ENCODE results near the gene PAH. TPM values are rescaled to one million over a fixed set of nuclear protein-coding genes. Genes with fewer than 3 reads are reported as not detected.

Gene PAH
- total and polyA plus RNA-seq, 2 experiments from 2014 or later, result not detected

DNA sequence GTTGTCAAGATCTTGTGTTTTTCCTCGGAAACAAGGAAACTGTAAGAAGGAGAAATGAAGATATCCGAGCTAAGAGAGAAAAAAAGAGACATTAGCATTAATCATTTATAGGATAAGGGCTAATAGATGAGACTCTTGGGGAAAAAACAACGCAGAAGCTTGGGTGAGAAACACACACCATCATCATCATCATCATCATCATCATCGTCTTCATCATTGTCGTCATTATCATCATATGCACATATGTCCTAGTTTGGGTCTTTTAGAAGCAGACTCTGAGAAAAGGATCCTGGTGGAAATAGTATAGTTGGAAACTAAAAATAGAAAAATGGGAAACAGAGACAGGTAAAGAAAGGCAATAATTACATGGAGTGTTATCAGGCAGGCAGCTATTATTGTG is 95.9 kb downstream of the PAH start:
- in situ Hi-C loops (cut with MboI), result no loop called here
- Histone ChIP-seq H4K20me1 (ENCODE audit: insufficient read depth) (no peaks in the 10 kb centered on the region), H3K27ac (no peak overlapping the region), H3K4me2 (ENCODE audit: unreplicated experiment) (no peak overlapping the region), H3K27me3 (replicated peaks; ENCODE audit: insufficient read depth) (no peaks in the 10 kb centered on the region), H3K9me2 (ENCODE audit: insufficient read depth) (no peaks in the 10 kb centered on the region), H3K9ac (no peak overlapping the region), H3K79me2 (ENCODE audit: insufficient read depth) (no peaks in the 10 kb centered on the region), H3K4me1 (ENCODE audit: insufficient read depth) (no peaks in the 10 kb centered on the region), H3F3A (ENCODE audit: insufficient read depth) (no peaks in the 10 kb centered on the region), H2AFZ (no peak overlapping the region), H3K36me3 (ENCODE audit: low read depth) (no peaks in the 10 kb centered on the region), H3K4me3 (no peak overlapping the region), H3K9me3 (ENCODE audit: low read depth) (no peaks in the 10 kb centered on the region)
- WGBS, 2 experiments (ENCODE audit: low coverage in 1 of 2, low lambda C conversion rate in 2 of 2, missing lambda C conversion rate in 2 of 2), result 14 to 21% methylated on average over 5 of the region's 5 CpGs
- no peak for TF ChIP-seq EZH2phosphoT487 (IDR thresholded peaks at IDR 0.05; ENCODE audit: insufficient read depth, low read depth)
- TF ChIP-seq EZH2 (IDR thresholded peaks at IDR 0.05; ENCODE audit: insufficient read depth, poor library complexity, severe bottlenecking), result no peak
- DNase-seq, result no peak

DNA sequence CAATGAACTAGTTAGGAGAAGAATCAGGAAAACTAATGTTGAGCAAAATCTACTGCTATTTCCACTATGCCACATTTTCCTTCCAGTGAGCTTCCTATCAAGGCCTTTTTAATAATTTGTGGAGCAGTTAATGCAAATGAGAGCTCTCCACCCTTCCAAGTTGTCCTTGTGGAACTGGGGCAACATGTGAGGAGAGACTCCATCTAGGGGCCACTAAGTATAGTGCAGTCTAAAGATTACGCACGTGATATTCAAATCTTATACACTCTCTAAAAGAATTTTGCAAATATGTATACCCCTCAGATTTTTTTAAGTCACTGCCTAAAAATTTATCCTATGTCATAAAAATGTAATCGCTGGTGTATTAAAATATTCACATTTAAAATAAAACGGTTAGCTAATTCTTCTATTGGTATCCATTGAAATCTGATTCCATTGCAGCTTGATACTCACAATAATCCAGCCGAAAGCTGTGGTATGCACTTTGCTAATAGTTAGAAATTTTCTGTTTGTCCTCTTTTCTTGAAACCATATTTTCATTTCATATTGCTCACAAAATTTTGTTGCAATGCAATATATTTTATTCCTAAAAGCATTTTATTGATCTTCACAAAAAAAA is 100.1 kb downstream of the PAH start:
- no peak overlapping the region for H3K4me3 ChIP-seq
- no peak overlapping the region for H3K27ac ChIP-seq
- no peak overlapping the region for H3K9ac ChIP-seq
- no peaks in the 10 kb centered on the region for H3F3A ChIP-seq (ENCODE audit: insufficient read depth)
- in situ Hi-C loops (cut with MboI), result no loop called here
- H2AFZ ChIP-seq, result no peak overlapping the region
- H3K79me2 ChIP-seq (ENCODE audit: insufficient read depth), result no peaks in the 10 kb centered on the region
- no peaks in the 10 kb centered on the region for H3K9me3 ChIP-seq (ENCODE audit: low read depth)
- no peak overlapping the region for H3K4me2 ChIP-seq (ENCODE audit: unreplicated experiment)
- DNase-seq, result peak; percentile 74
- H3K36me3 ChIP-seq (ENCODE audit: low read depth), result no peaks in the 10 kb centered on the region
- no peaks in the 10 kb centered on the region for H4K20me1 ChIP-seq (ENCODE audit: insufficient read depth)
- no peaks in the 10 kb centered on the region for H3K27me3 ChIP-seq (replicated peaks; ENCODE audit: insufficient read depth)
- no peak for TF ChIP-seq EZH2 (IDR thresholded peaks at IDR 0.05; ENCODE audit: insufficient read depth, poor library complexity, severe bottlenecking)
- TF ChIP-seq EZH2phosphoT487 (IDR thresholded peaks at IDR 0.05; ENCODE audit: insufficient read depth, low read depth), result no peak
- 2% methylated on average over 5 of the region's 5 CpGs for WGBS, 2 experiments (ENCODE audit: low coverage in 1 of 2, low lambda C conversion rate in 2 of 2, missing lambda C conversion rate in 2 of 2)
- no peaks in the 10 kb centered on the region for H3K9me2 ChIP-seq (ENCODE audit: insufficient read depth)
- no peaks in the 10 kb centered on the region for H3K4me1 ChIP-seq (ENCODE audit: insufficient read depth)

DNA sequence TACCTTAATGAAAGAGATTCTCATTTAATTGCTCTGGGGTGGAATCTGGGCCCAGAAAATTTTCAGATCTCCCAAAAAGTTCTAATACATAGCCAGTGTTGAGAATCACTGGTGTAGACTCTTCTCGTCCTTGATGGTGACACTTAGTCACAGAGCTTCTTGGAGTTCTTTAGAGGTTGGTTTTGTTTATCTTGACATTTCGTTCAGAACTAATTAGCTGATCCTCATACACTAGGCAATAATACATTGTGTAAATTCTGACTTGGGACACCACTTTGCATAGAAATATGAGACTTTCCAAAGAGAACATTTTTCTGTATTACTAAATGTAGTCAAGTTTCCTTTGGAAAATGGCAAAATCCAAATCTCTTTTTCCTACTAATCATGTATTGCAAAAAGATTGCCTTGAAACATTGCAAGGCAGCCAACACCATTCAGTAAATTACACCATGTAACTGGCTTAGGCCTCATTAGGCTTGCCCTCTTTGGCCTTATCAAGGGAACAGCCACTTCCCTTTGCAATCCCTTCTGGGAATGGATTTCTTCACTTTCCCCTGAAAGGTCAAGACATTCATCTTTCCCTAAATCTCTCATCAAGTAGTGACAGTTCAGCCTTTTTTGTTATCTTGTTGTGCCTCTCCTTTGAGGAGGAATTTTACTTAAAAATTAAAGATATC is 102.2 kb downstream of the PAH start:
- H2AFZ ChIP-seq, result no peak overlapping the region
- DNase-seq, result no peak
- H3K9ac ChIP-seq, result no peak overlapping the region
- H3F3A ChIP-seq (ENCODE audit: insufficient read depth), result no peaks in the 10 kb centered on the region
- H3K79me2 ChIP-seq (ENCODE audit: insufficient read depth), result no peaks in the 10 kb centered on the region
- no peaks in the 10 kb centered on the region for H3K9me3 ChIP-seq (ENCODE audit: low read depth)
- H3K4me1 ChIP-seq (ENCODE audit: insufficient read depth), result no peaks in the 10 kb centered on the region
- no peaks in the 10 kb centered on the region for H4K20me1 ChIP-seq (ENCODE audit: insufficient read depth)
- H3K27me3 ChIP-seq (replicated peaks; ENCODE audit: insufficient read depth), result no peaks in the 10 kb centered on the region
- no peaks in the 10 kb centered on the region for H3K9me2 ChIP-seq (ENCODE audit: insufficient read depth)
- no peak overlapping the region for H3K4me3 ChIP-seq
- no peak for TF ChIP-seq EZH2phosphoT487 (IDR thresholded peaks at IDR 0.05; ENCODE audit: insufficient read depth, low read depth)
- TF ChIP-seq EZH2 (IDR thresholded peaks at IDR 0.05; ENCODE audit: insufficient read depth, poor library complexity, severe bottlenecking), result no peak
- no peaks in the 10 kb centered on the region for H3K36me3 ChIP-seq (ENCODE audit: low read depth)
- in situ Hi-C loops (cut with MboI), result no loop called here
- WGBS, 2 experiments (ENCODE audit: low coverage in 1 of 2, low lambda C conversion rate in 2 of 2, missing lambda C conversion rate in 2 of 2), result 26 to 42% methylated on average over 2 of the region's 2 CpGs
- no peak overlapping the region for H3K4me2 ChIP-seq (ENCODE audit: unreplicated experiment)
- H3K27ac ChIP-seq, result no peak overlapping the region

DNA sequence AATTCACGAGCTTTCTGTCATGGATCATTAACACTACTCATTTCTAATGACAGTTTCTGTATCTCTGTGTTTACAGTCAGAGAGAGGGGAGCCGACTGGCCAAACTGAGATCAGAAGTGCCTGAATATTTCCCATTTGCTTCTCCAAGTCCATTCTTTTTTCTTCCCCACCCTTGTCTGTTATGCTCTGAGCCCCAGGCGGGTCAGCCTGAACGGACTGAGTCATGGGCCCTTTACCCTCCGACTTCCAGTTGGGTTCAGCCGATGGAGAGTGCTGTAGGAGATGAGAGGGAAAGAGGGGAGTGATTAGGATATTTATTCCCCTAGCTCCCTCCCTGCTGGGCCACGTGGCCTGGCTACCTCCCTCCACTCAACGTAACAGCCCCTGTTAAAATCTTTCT is 104.7 kb downstream of the PAH start:
- DNase-seq, result no peak
- TF ChIP-seq EZH2 (IDR thresholded peaks at IDR 0.05; ENCODE audit: insufficient read depth, poor library complexity, severe bottlenecking) (no peak), EZH2phosphoT487 (IDR thresholded peaks at IDR 0.05; ENCODE audit: insufficient read depth, low read depth) (no peak)
- no peak overlapping the region for H3K27ac ChIP-seq
- in situ Hi-C loops (cut with MboI), result no loop called here
- no peak overlapping the region for H3K4me3 ChIP-seq
- no peaks in the 10 kb centered on the region for H3K9me2 ChIP-seq (ENCODE audit: insufficient read depth)
- H3K9ac ChIP-seq, result no peak overlapping the region
- H3K4me1 ChIP-seq (ENCODE audit: insufficient read depth), result no peaks in the 10 kb centered on the region
- no peaks in the 10 kb centered on the region for H3K9me3 ChIP-seq (ENCODE audit: low read depth)
- no peaks in the 10 kb centered on the region for H4K20me1 ChIP-seq (ENCODE audit: insufficient read depth)
- no peaks in the 10 kb centered on the region for H3F3A ChIP-seq (ENCODE audit: insufficient read depth)
- no peaks in the 10 kb centered on the region for H3K27me3 ChIP-seq (replicated peaks; ENCODE audit: insufficient read depth)
- no peak overlapping the region for H2AFZ ChIP-seq
- H3K36me3 ChIP-seq (ENCODE audit: low read depth), result no peaks in the 10 kb centered on the region
- no peaks in the 10 kb centered on the region for H3K79me2 ChIP-seq (ENCODE audit: insufficient read depth)
- WGBS, 2 experiments (ENCODE audit: low coverage in 1 of 2, low lambda C conversion rate in 2 of 2, missing lambda C conversion rate in 2 of 2), result 7 to 12% methylated on average over 8 of the region's 8 CpGs
- H3K4me2 ChIP-seq (ENCODE audit: unreplicated experiment), result no peak overlapping the region

Measured in GM23248 (cell line).